ENCODE measurements around the gene CD84.

GRCh38 chr1:160608941-160609340, 29.6 kb upstream of the CD84 start:
- TF ChIP-seq CTCF (IDR thresholded peaks at IDR 0.05; ENCODE audit: insufficient read depth, low read length, poor library complexity, severe bottlenecking) (no peak), EZH2phosphoT487 (conservative IDR thresholded peaks at IDR 0.05; ENCODE audit: low read length) (no peak)
